Measurements from ENCODE around the gene CACNA2D3.

Gene CACNA2D3

GRCh38 chr3:55066551-55067047 lies 944.2 kb downstream of the CACNA2D3 start:
- Histone ChIP-seq H3K4me2 (ENCODE audit: insufficient read depth, low read length, poor library complexity, severe bottlenecking) (no peak overlapping the region), H4K8ac (ENCODE audit: low read depth, low read length) (no peak overlapping the region), H2BK120ac (ENCODE audit: low read depth, low read length) (no peak overlapping the region), H2BK15ac (ENCODE audit: low read length) (no peak overlapping the region), H3K18ac (ENCODE audit: low read length) (no peak overlapping the region), H2AFZ (ENCODE audit: low read length) (peak overlapping the region; percentile 18), H3K14ac (ENCODE audit: low read length) (no peak overlapping the region), H3K23ac (ENCODE audit: low read depth, low read length, poor library complexity) (no peak overlapping the region), H3K79me1 (ENCODE audit: low read depth, low read length) (no peaks in the 10 kb centered on the region), H3K4me1 (ENCODE audit: control insufficient read depth in 2 of 2, insufficient read depth in 1 of 2, low read depth in 1 of 2, low read length in 2 of 2) (peaks cover 4 to 7% of the 10 kb centered on the region in 2 donors), H3K27me3 (ENCODE audit: control insufficient read depth in 3 of 3, insufficient read depth in 3 of 3, low read depth in 1 of 3, low read length in 3 of 3) (no peaks in the 10 kb centered on the region), H2BK12ac (ENCODE audit: low read length) (no peak overlapping the region), H4K91ac (ENCODE audit: low read depth, low read length, poor library complexity) (no peak overlapping the region), H2BK5ac (ENCODE audit: low read length) (no peak overlapping the region), H3K9me3 (replicated peaks in 1 of 2; ENCODE audit: control insufficient read depth in 2 of 2, insufficient read depth in 1 of 2, low read depth in 1 of 2, low read length in 2 of 2) (no peaks in the 10 kb centered on the region), H3K4ac (ENCODE audit: low read length) (no peak overlapping the region), H3K9ac (ENCODE audit: low read depth, low read length, poor library complexity) (no peak overlapping the region), H2AK5ac (ENCODE audit: low read depth, low read length) (no peak overlapping the region), H3K27ac (replicated peaks; ENCODE audit: low read length) (no peak overlapping the region), H3K36me3 (replicated peaks in 1 of 2; ENCODE audit: control insufficient read depth in 2 of 2, insufficient read depth in 2 of 2, low read length in 2 of 2) (no peaks in the 10 kb centered on the region), H3K4me3 (ENCODE audit: low read length in 2 of 2) (no peak overlapping the region)
- no peak for DNase-seq (ENCODE audit: low spot score)
- WGBS, 2 donors (ENCODE audit: extremely low coverage in 2 of 2, insufficient read length in 2 of 2, insufficient replicate concordance in 1 of 2) = no CpG with 5 or more reads among the region's 9 CpGs

GRCh38 chr3:55069950-55070349 lies 947.6 kb downstream of the CACNA2D3 start:
- Histone ChIP-seq H2AFZ (ENCODE audit: low read length) (no peak overlapping the region), H4K8ac (ENCODE audit: low read depth, low read length) (no peak overlapping the region), H3K4me3 (ENCODE audit: low read length in 2 of 2) (no peak overlapping the region), H2BK15ac (ENCODE audit: low read length) (no peak overlapping the region), H3K27ac (replicated peaks; ENCODE audit: low read length) (no peak overlapping the region), H3K23ac (ENCODE audit: low read depth, low read length, poor library complexity) (no peak overlapping the region), H4K91ac (ENCODE audit: low read depth, low read length, poor library complexity) (no peak overlapping the region), H2BK5ac (ENCODE audit: low read length) (no peak overlapping the region), H3K9me3 (replicated peaks in 1 of 2; ENCODE audit: control insufficient read depth in 2 of 2, insufficient read depth in 1 of 2, low read depth in 1 of 2, low read length in 2 of 2) (no peaks in the 10 kb centered on the region), H2BK120ac (ENCODE audit: low read depth, low read length) (no peak overlapping the region), H3K79me1 (ENCODE audit: low read depth, low read length) (no peaks in the 10 kb centered on the region), H3K4me1 (ENCODE audit: control insufficient read depth in 2 of 2, insufficient read depth in 1 of 2, low read depth in 1 of 2, low read length in 2 of 2) (peaks cover 4 to 8% of the 10 kb centered on the region in 2 donors), H3K36me3 (replicated peaks in 1 of 2; ENCODE audit: control insufficient read depth in 2 of 2, insufficient read depth in 2 of 2, low read length in 2 of 2) (no peaks in the 10 kb centered on the region), H3K4ac (ENCODE audit: low read length) (no peak overlapping the region), H2AK5ac (ENCODE audit: low read depth, low read length) (no peak overlapping the region), H3K4me2 (ENCODE audit: insufficient read depth, low read length, poor library complexity, severe bottlenecking) (no peak overlapping the region), H3K27me3 (ENCODE audit: control insufficient read depth in 3 of 3, insufficient read depth in 3 of 3, low read depth in 1 of 3, low read length in 3 of 3) (no peaks in the 10 kb centered on the region), H3K9ac (ENCODE audit: low read depth, low read length, poor library complexity) (no peak overlapping the region), H3K18ac (ENCODE audit: low read length) (no peak overlapping the region), H3K14ac (ENCODE audit: low read length) (no peak overlapping the region), H2BK12ac (ENCODE audit: low read length) (no peak overlapping the region)
- DNase-seq (ENCODE audit: low spot score) = no peak

- no peak overlapping the region for H2BK5ac ChIP-seq (ENCODE audit: low read length)
- H3K23ac ChIP-seq (ENCODE audit: low read depth, low read length, poor library complexity) = no peak overlapping the region
- no CpG with 5 or more reads among the region's 4 CpGs for WGBS, 2 donors (ENCODE audit: extremely low coverage in 2 of 2, insufficient read length in 2 of 2, insufficient replicate concordance in 1 of 2)
- H3K9ac ChIP-seq (ENCODE audit: low read depth, low read length, poor library complexity) = no peak overlapping the region
- no peaks in the 10 kb centered on the region for H3K9me3 ChIP-seq (replicated peaks in 1 of 2; ENCODE audit: control insufficient read depth in 2 of 2, insufficient read depth in 1 of 2, low read depth in 1 of 2, low read length in 2 of 2)
- H3K79me1 ChIP-seq (ENCODE audit: low read depth, low read length) = no peaks in the 10 kb centered on the region
- H2BK120ac ChIP-seq (ENCODE audit: low read depth, low read length) = no peak overlapping the region
- H2BK12ac ChIP-seq (ENCODE audit: low read length) = no peak overlapping the region
- no peaks in the 10 kb centered on the region for H3K36me3 ChIP-seq (replicated peaks in 1 of 2; ENCODE audit: control insufficient read depth in 2 of 2, insufficient read depth in 2 of 2, low read length in 2 of 2)
- H4K91ac ChIP-seq (ENCODE audit: low read depth, low read length, poor library complexity) = no peak overlapping the region
- H3K4me1 ChIP-seq (ENCODE audit: control insufficient read depth in 2 of 2, insufficient read depth in 1 of 2, low read depth in 1 of 2, low read length in 2 of 2) = peaks cover 0 to 1% of the 10 kb centered on the region in 2 donors
- no peak overlapping the region for H3K18ac ChIP-seq (ENCODE audit: low read length)
- no peak overlapping the region for H4K8ac ChIP-seq (ENCODE audit: low read depth, low read length)
- no peak overlapping the region for H2AK5ac ChIP-seq (ENCODE audit: low read depth, low read length)
- no peak for DNase-seq (ENCODE audit: low spot score)
- H2BK15ac ChIP-seq (ENCODE audit: low read length) = no peak overlapping the region
- H3K27me3 ChIP-seq (ENCODE audit: control insufficient read depth in 3 of 3, insufficient read depth in 3 of 3, low read depth in 1 of 3, low read length in 3 of 3) = no peaks in the 10 kb centered on the region
- no peak overlapping the region for H3K14ac ChIP-seq (ENCODE audit: low read length)
- no peak overlapping the region for H3K27ac ChIP-seq (replicated peaks; ENCODE audit: low read length)
- no peak overlapping the region for H3K4ac ChIP-seq (ENCODE audit: low read length)
- H3K4me2 ChIP-seq (ENCODE audit: insufficient read depth, low read length, poor library complexity, severe bottlenecking) = no peak overlapping the region
- no peak overlapping the region for H3K4me3 ChIP-seq (ENCODE audit: low read length in 2 of 2)
- H2AFZ ChIP-seq (ENCODE audit: low read length) = no peak overlapping the region
Measured at GRCh38 chr3:55074796-55075195, 952.4 kb downstream of the CACNA2D3 start.

- DNase-seq (ENCODE audit: low spot score) = no peak
- Histone ChIP-seq H3K4me3 (ENCODE audit: low read length in 2 of 2) (no peak overlapping the region), H2BK12ac (ENCODE audit: low read length) (no peak overlapping the region), H2AK5ac (ENCODE audit: low read depth, low read length) (no peak overlapping the region), H4K91ac (ENCODE audit: low read depth, low read length, poor library complexity) (no peak overlapping the region), H3K4me2 (ENCODE audit: insufficient read depth, low read length, poor library complexity, severe bottlenecking) (no peak overlapping the region), H3K79me1 (ENCODE audit: low read depth, low read length) (no peaks in the 10 kb centered on the region), H2BK15ac (ENCODE audit: low read length) (no peak overlapping the region), H3K14ac (ENCODE audit: low read length) (no peak overlapping the region), H3K4ac (ENCODE audit: low read length) (no peak overlapping the region), H3K18ac (ENCODE audit: low read length) (no peak overlapping the region), H2AFZ (ENCODE audit: low read length) (no peak overlapping the region), H2BK5ac (ENCODE audit: low read length) (no peak overlapping the region), H2BK120ac (ENCODE audit: low read depth, low read length) (no peak overlapping the region), H3K23ac (ENCODE audit: low read depth, low read length, poor library complexity) (no peak overlapping the region), H3K27ac (replicated peaks; ENCODE audit: low read length) (no peak overlapping the region), H3K27me3 (ENCODE audit: control insufficient read depth in 3 of 3, insufficient read depth in 3 of 3, low read depth in 1 of 3, low read length in 3 of 3) (no peaks in the 10 kb centered on the region), H3K36me3 (replicated peaks in 1 of 2; ENCODE audit: control insufficient read depth in 2 of 2, insufficient read depth in 2 of 2, low read length in 2 of 2) (no peaks in the 10 kb centered on the region), H4K8ac (ENCODE audit: low read depth, low read length) (no peak overlapping the region), H3K4me1 (ENCODE audit: control insufficient read depth in 2 of 2, insufficient read depth in 1 of 2, low read depth in 1 of 2, low read length in 2 of 2) (peaks cover 0 to 1% of the 10 kb centered on the region in 2 donors), H3K9me3 (replicated peaks in 1 of 2; ENCODE audit: control insufficient read depth in 2 of 2, insufficient read depth in 1 of 2, low read depth in 1 of 2, low read length in 2 of 2) (no peaks in the 10 kb centered on the region), H3K9ac (ENCODE audit: low read depth, low read length, poor library complexity) (no peak overlapping the region)
- 100% methylated on average over 1 of the region's 6 CpGs; no CpG with 5 or more reads in 1 of the 2 donors for WGBS, 2 donors (ENCODE audit: extremely low coverage in 2 of 2, insufficient read length in 2 of 2, insufficient replicate concordance in 1 of 2)
Measured at GRCh38 chr3:55075846-55076245, 953.5 kb downstream of the CACNA2D3 start.

Measured in neuronal stem cell (in vitro differentiated cells).